HFFc6 (cell line): Measurements from ENCODE around the gene SLC4A1. TPM values are rescaled to one million over a fixed set of nuclear protein-coding genes. Genes with fewer than 3 reads are reported as not detected.

ENCODE experiments used
- DNase-seq: peaks from one replicate; pipeline ENCODE4 v3.0.0-alpha.2; 2018
- H3K27ac Mint-ChIP-seq: 2 replicates; pipeline ENCODE4 v1.8.0; 2020; ENCODE audit warnings: mild to moderate bottlenecking, mixed read lengths
- H3K27me3 Mint-ChIP-seq: 2 replicates; pipeline ENCODE4 v1.8.0; 2021; ENCODE audit warnings: mild to moderate bottlenecking, moderate library complexity, mixed read lengths; ENCODE audit not compliant: insufficient read depth
- H3K36me3 Mint-ChIP-seq: 2 replicates; pipeline ENCODE4 v1.8.0; 2021; ENCODE audit warnings: low read depth, mixed read lengths
- H3K4me1 Mint-ChIP-seq: 2 replicates; pipeline ENCODE4 v1.8.0; 2020; ENCODE audit warnings: low read depth, mixed read lengths
- H3K4me3 Mint-ChIP-seq: 2 replicates; pipeline ENCODE4 v1.8.0; 2020; ENCODE audit warnings: mild to moderate bottlenecking, moderate library complexity, mixed read lengths
- H3K9me3 Mint-ChIP-seq: 2 replicates; pipeline ENCODE4 v1.8.0; 2020; ENCODE audit warnings: mild to moderate bottlenecking, mixed read lengths
- CTCF ChIP-seq: fragments of 200-600 bp; sonication (generic); IDR thresholded peaks from 2 replicates; pipeline ENCODE4 v1.5.0; 2021; ENCODE audit warnings: antibody characterized with exemption, mild to moderate bottlenecking
- total RNA-seq, 6 experiments: library from RNA; stranded (reverse); fragmentation: NEBNext Ultra II Directional; extraction: Animal tissue kit (Norgen Biotek cat#: 25700); gene quantifications; 2 replicates in 1 of 6; 3 replicates in 5 of 6; pipeline ENCODE4 v1.2.3, GENCODE V29; 2021

Gene SLC4A1
- total RNA-seq, 6 experiments from 2014 or later: not detected

- no peak for TF ChIP-seq CTCF
- Mint-ChIP-seq H3K27ac (no peak overlapping the region), H3K27me3 (peaks cover 24% of the 10 kb centered on the region), H3K4me3 (no peak overlapping the region), H3K9me3 (no peaks in the 10 kb centered on the region), H3K4me1 (no peaks in the 10 kb centered on the region), H3K36me3 (no peaks in the 10 kb centered on the region)
- DNase-seq: no peak
These were observed 30.0 kb upstream of the SLC4A1 start for GRCh38 chr17:44297975-44298374.

- TF ChIP-seq CTCF: no peak
- H3K9me3 Mint-ChIP-seq: no peaks in the 10 kb centered on the region
- no peaks in the 10 kb centered on the region for H3K4me1 Mint-ChIP-seq
- no peak for DNase-seq
- no peak overlapping the region for H3K4me3 Mint-ChIP-seq
- no peaks in the 10 kb centered on the region for H3K36me3 Mint-ChIP-seq
- peaks cover 34% of the 10 kb centered on the region for H3K27me3 Mint-ChIP-seq
- no peak overlapping the region for H3K27ac Mint-ChIP-seq
These were observed 25.7 kb upstream of the SLC4A1 start for GRCh38 chr17:44293509-44294226.

- no peak overlapping the region for H3K27ac Mint-ChIP-seq
- H3K4me1 Mint-ChIP-seq: no peaks in the 10 kb centered on the region
- DNase-seq: no peak
- peaks cover 30% of the 10 kb centered on the region for H3K27me3 Mint-ChIP-seq
- TF ChIP-seq CTCF: no peak
- H3K4me3 Mint-ChIP-seq: no peak overlapping the region
- H3K36me3 Mint-ChIP-seq: no peaks in the 10 kb centered on the region
- H3K9me3 Mint-ChIP-seq: no peaks in the 10 kb centered on the region
These were observed 19.7 kb upstream of the SLC4A1 start for GRCh38 chr17:44287651-44288050.

GRCh38 chr17:44284024-44284400 lies 16.1 kb upstream of the SLC4A1 start:
- no peaks in the 10 kb centered on the region for H3K36me3 Mint-ChIP-seq
- H3K27ac Mint-ChIP-seq: no peak overlapping the region
- TF ChIP-seq CTCF: no peak
- H3K9me3 Mint-ChIP-seq: no peaks in the 10 kb centered on the region
- peaks cover 17% of the 10 kb centered on the region for H3K27me3 Mint-ChIP-seq
- no peak overlapping the region for H3K4me3 Mint-ChIP-seq
- H3K4me1 Mint-ChIP-seq: peaks cover 14% of the 10 kb centered on the region
- no peak for DNase-seq

- DNase-seq: no peak
- no peak overlapping the region for H3K27ac Mint-ChIP-seq
- H3K27me3 Mint-ChIP-seq: peaks cover 15% of the 10 kb centered on the region
- TF ChIP-seq CTCF: no peak
- H3K9me3 Mint-ChIP-seq: no peaks in the 10 kb centered on the region
- no peak overlapping the region for H3K4me3 Mint-ChIP-seq
- peaks cover 19% of the 10 kb centered on the region for H3K4me1 Mint-ChIP-seq
- H3K36me3 Mint-ChIP-seq: no peaks in the 10 kb centered on the region
These were observed 15.5 kb upstream of the SLC4A1 start for GRCh38 chr17:44283344-44284023.
